ENCODE data around the gene COX6A1. TPM values are rescaled to one million over a fixed set of nuclear protein-coding genes. Genes with fewer than 3 reads are reported as not detected.
A peak's percentile ranks its signal among the peaks of the same experiment; 100 is the strongest.

The COX6A1 gene
- polyA plus RNA-seq, 1 experiment = 362 TPM

- no peak for TF ChIP-seq CTCF (IDR thresholded peaks at IDR 0.05; ENCODE audit: insufficient read depth, low read depth, low read length)
- CTCF ChIA-PET = interaction anchor here (1.2 kb wide), 1 partner anchor 10 kb away, joined by 4 read pairs; no protein-coding TSS in a partner anchor
- no peak for DNase-seq (ENCODE audit: low read depth)
- peaks cover 40% of the 10 kb centered on the region for H3K36me3 ChIP-seq (ENCODE audit: control insufficient read depth, insufficient read depth, low read length)
- POLR2A ChIA-PET = interaction anchor here (0.7 kb wide), 1 partner anchor 25 kb away, joined by 3 read pairs; no protein-coding TSS in a partner anchor
- H3K27me3 ChIP-seq (ENCODE audit: control insufficient read depth, insufficient read depth, low read length) = no peaks in the 10 kb centered on the region
- no peak overlapping the region for H3K4me3 ChIP-seq (ENCODE audit: low read depth, low read length)
These were observed 24.3 kb downstream of the COX6A1 start for GRCh38 chr12:120462099-120462640.

GRCh38 chr12:120463712-120464111 lies 25.8 kb downstream of the COX6A1 start:
- ChIA-PET POLR2A (no interaction called here), CTCF (interaction anchor here (0.7 to 2.6 kb wide), 4 partner anchors 10 to 110 kb away, joined by 3 to 6 read pairs (median 3); no protein-coding TSS in a partner anchor)
- no peaks in the 10 kb centered on the region for H3K27me3 ChIP-seq (ENCODE audit: control insufficient read depth, insufficient read depth, low read length)
- no peak for TF ChIP-seq CTCF (IDR thresholded peaks at IDR 0.05; ENCODE audit: insufficient read depth, low read depth, low read length)
- no peak for DNase-seq (ENCODE audit: low read depth)
- H3K4me3 ChIP-seq (ENCODE audit: low read depth, low read length) = no peak overlapping the region
- peaks cover 35% of the 10 kb centered on the region for H3K36me3 ChIP-seq (ENCODE audit: control insufficient read depth, insufficient read depth, low read length)

GRCh38 chr12:120465756-120466155 lies 27.8 kb downstream of the COX6A1 start:
- no peak for DNase-seq (ENCODE audit: low read depth)
- H3K36me3 ChIP-seq (ENCODE audit: control insufficient read depth, insufficient read depth, low read length) = peaks cover 27% of the 10 kb centered on the region
- no peaks in the 10 kb centered on the region for H3K27me3 ChIP-seq (ENCODE audit: control insufficient read depth, insufficient read depth, low read length)
- POLR2A ChIA-PET = no interaction called here
- no peak for TF ChIP-seq CTCF (IDR thresholded peaks at IDR 0.05; ENCODE audit: insufficient read depth, low read depth, low read length)
- CTCF ChIA-PET = interaction anchor here (0.6 to 6.0 kb wide), 8 partner anchors 8 to 182 kb away, joined by 3 to 57 read pairs (median 4); no protein-coding TSS in a partner anchor
- no peak overlapping the region for H3K4me3 ChIP-seq (ENCODE audit: low read depth, low read length)

GRCh38 chr12:120466560-120467315 lies 28.8 kb downstream of the COX6A1 start:
- POLR2A ChIA-PET = interaction anchor here (0.6 to 1.0 kb wide), 2 partner anchors 26 to 69 kb away, joined by 3 read pairs; no protein-coding TSS in a partner anchor
- CTCF ChIA-PET = interaction anchor here (0.6 to 6.0 kb wide), 9 partner anchors 8 to 181 kb away, joined by 3 to 57 read pairs (median 3); no protein-coding TSS in a partner anchor
- Histone ChIP-seq H3K4me3 (ENCODE audit: low read depth, low read length) (no peak overlapping the region), H3K27me3 (ENCODE audit: control insufficient read depth, insufficient read depth, low read length) (no peaks in the 10 kb centered on the region), H3K36me3 (ENCODE audit: control insufficient read depth, insufficient read depth, low read length) (peaks cover 22% of the 10 kb centered on the region)
- no peak for DNase-seq (ENCODE audit: low read depth)
- peak; percentile 73 for TF ChIP-seq CTCF (IDR thresholded peaks at IDR 0.05; ENCODE audit: insufficient read depth, low read depth, low read length)

GRCh38 chr12:120467439-120467838 lies 29.5 kb downstream of the COX6A1 start:
- H3K36me3 ChIP-seq (ENCODE audit: control insufficient read depth, insufficient read depth, low read length) = peaks cover 19% of the 10 kb centered on the region
- DNase-seq (ENCODE audit: low read depth) = no peak
- ChIA-PET POLR2A (interaction anchor here (0.6 to 1.0 kb wide), 2 partner anchors 26 to 69 kb away, joined by 3 read pairs; no protein-coding TSS in a partner anchor), CTCF (interaction anchor here (1.3 to 6.0 kb wide), 3 partner anchors 8 to 23 kb away, joined by 3 to 57 read pairs (median 13); no protein-coding TSS in a partner anchor)
- H3K27me3 ChIP-seq (ENCODE audit: control insufficient read depth, insufficient read depth, low read length) = no peaks in the 10 kb centered on the region
- H3K4me3 ChIP-seq (ENCODE audit: low read depth, low read length) = no peak overlapping the region
- no peak for TF ChIP-seq CTCF (IDR thresholded peaks at IDR 0.05; ENCODE audit: insufficient read depth, low read depth, low read length)

All from BJ (cell line).